Upper lobe of left lung (tissue), 6 donors: ENCODE data around the gene DAG1. TPM values are rescaled to one million over a fixed set of nuclear protein-coding genes. Genes with fewer than 3 reads are reported as not detected.

Source experiments
- ATAC-seq, 2 donors: fragments of 200-7000 bp; cut with Tn5 transposase; one replicate each; pipeline ENCODE4 v1.9.1; 2022; ENCODE audit warnings: mild to moderate bottlenecking in 2 of 2, moderate library complexity in 2 of 2; ENCODE audit not compliant: low FRiP score in 2 of 2
- DNase-seq, 2 donors: peaks; one replicate each; pipeline ENCODE4 v3.0.0-alpha.2; 2019 to 2020
- H3K27ac ChIP-seq, 4 donors: fragments of 200-600 bp; sonication (generic); one replicate each; pipeline ENCODE4 v1.5.1; 2016 to 2019
- H3K27me3 ChIP-seq, 4 donors: fragments of 200-600 bp; sonication (generic); one replicate each; pipeline ENCODE4 v1.5.1; 2017 to 2019
- H3K36me3 ChIP-seq, 4 donors: fragments of 200-600 bp; sonication (generic); one replicate each; pipeline ENCODE4 v1.5.1; 2016 to 2019
- H3K4me1 ChIP-seq, 4 donors: fragments of 200-600 bp; sonication (generic); one replicate each; pipeline ENCODE4 v1.5.1; 2018 to 2019
- H3K4me3 ChIP-seq, 4 donors: fragments of 200-600 bp; sonication (generic); one replicate each; pipeline ENCODE4 v1.5.1; 2017 to 2019; ENCODE audit warnings: mild to moderate bottlenecking in 2 of 4, moderate library complexity in 1 of 4
- H3K9me3 ChIP-seq, 4 donors: fragments of 200-600 bp; sonication (generic); one replicate each; pipeline ENCODE4 v1.5.1; 2018 to 2019
- EP300 ChIP-seq, 4 donors: sonication (generic); formaldehyde crosslinking; IDR thresholded peaks; one replicate each; pipeline ENCODE4 v1.5.1; 2017; ENCODE audit warnings: antibody characterized with exemption in 4 of 4, control low read depth in 2 of 4
- POLR2A ChIP-seq, 4 donors: fragments of 450-650 bp; IDR thresholded peaks; one replicate each; pipeline ENCODE4 v1.5.1; 2016 to 2017; ENCODE audit warnings: antibody characterized with exemption in 4 of 4, mild to moderate bottlenecking in 2 of 4
- POLR2AphosphoS5 ChIP-seq, 2 donors: sonication (generic); formaldehyde crosslinking; IDR thresholded peaks; one replicate each; pipeline ENCODE4 v1.5.1; 2017; ENCODE audit warnings: antibody characterized with exemption in 2 of 2
- WGBS, 2 donors: methylation state at CpG; one replicate each; pipeline ENCODE4 v1.1.5; 2017 to 2018; 5-methylcytosine and 5-hydroxymethylcytosine counted together
- total RNA-seq, 6 donors: library from RNA; depleted of rRNA in 4 of 6; stranded (reverse); fragments of >200 nt in 4 of 6; gene quantifications; one replicate each; pipeline versions ENCODE4 v1.1.0 to v1.2.1, GENCODE V29; 2016 to 2021
- TF ChIP-seq, protein P1 (sequence below), 6 experiments: fragments of 450-650 bp in 4 of 6; fragments of 200-600 bp in 2 of 6; sonication (generic) in 2 of 6; IDR thresholded peaks; one replicate each; pipeline ENCODE4 v1.5.1; 2016 to 2019; ENCODE audit warnings: antibody characterized with exemption in 6 of 6
- donor health status: DM: no; HTN: no; CAD: no; lungs with moderate emphysema.
- donor health status: DM: no; HTN: yes; CAD: no; lungs with severe emphysema.

Gene DAG1
- total RNA-seq, 6 donors from 2014 or later = 22.0 to 104 (median 73.5) TPM

GRCh38 chr3:49533786-49534519, 63.9 kb downstream of the DAG1 start:
- WGBS, 2 donors = 88 to 91% methylated on average over 9 of the region's 9 CpGs
- H3K4me3 ChIP-seq = no peak overlapping the region
- H3K36me3 ChIP-seq = peaks cover 7 to 38% (median 31%) of the 10 kb centered on the region in 4 donors
- no peaks in the 10 kb centered on the region for H3K9me3 ChIP-seq
- H3K4me1 ChIP-seq = peaks cover 0 to 4% (median 0%) of the 10 kb centered on the region in 4 donors
- no peak for DNase-seq
- no peak for TF ChIP-seq EP300 (IDR thresholded peaks at IDR 0.05)
- TF ChIP-seq POLR2AphosphoS5 (IDR thresholded peaks at IDR 0.05) = no peak
- no peak for TF ChIP-seq POLR2A (IDR thresholded peaks at IDR 0.05)
- TF ChIP-seq, protein P1, sequence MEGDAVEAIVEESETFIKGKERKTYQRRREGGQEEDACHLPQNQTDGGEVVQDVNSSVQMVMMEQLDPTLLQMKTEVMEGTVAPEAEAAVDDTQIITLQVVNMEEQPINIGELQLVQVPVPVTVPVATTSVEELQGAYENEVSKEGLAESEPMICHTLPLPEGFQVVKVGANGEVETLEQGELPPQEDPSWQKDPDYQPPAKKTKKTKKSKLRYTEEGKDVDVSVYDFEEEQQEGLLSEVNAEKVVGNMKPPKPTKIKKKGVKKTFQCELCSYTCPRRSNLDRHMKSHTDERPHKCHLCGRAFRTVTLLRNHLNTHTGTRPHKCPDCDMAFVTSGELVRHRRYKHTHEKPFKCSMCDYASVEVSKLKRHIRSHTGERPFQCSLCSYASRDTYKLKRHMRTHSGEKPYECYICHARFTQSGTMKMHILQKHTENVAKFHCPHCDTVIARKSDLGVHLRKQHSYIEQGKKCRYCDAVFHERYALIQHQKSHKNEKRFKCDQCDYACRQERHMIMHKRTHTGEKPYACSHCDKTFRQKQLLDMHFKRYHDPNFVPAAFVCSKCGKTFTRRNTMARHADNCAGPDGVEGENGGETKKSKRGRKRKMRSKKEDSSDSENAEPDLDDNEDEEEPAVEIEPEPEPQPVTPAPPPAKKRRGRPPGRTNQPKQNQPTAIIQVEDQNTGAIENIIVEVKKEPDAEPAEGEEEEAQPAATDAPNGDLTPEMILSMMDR (IDR thresholded peaks at IDR 0.05) = no peak
- no peaks in the 10 kb centered on the region for H3K27me3 ChIP-seq
- ATAC-seq = no peak
- H3K27ac ChIP-seq = no peak overlapping the region

DNA sequence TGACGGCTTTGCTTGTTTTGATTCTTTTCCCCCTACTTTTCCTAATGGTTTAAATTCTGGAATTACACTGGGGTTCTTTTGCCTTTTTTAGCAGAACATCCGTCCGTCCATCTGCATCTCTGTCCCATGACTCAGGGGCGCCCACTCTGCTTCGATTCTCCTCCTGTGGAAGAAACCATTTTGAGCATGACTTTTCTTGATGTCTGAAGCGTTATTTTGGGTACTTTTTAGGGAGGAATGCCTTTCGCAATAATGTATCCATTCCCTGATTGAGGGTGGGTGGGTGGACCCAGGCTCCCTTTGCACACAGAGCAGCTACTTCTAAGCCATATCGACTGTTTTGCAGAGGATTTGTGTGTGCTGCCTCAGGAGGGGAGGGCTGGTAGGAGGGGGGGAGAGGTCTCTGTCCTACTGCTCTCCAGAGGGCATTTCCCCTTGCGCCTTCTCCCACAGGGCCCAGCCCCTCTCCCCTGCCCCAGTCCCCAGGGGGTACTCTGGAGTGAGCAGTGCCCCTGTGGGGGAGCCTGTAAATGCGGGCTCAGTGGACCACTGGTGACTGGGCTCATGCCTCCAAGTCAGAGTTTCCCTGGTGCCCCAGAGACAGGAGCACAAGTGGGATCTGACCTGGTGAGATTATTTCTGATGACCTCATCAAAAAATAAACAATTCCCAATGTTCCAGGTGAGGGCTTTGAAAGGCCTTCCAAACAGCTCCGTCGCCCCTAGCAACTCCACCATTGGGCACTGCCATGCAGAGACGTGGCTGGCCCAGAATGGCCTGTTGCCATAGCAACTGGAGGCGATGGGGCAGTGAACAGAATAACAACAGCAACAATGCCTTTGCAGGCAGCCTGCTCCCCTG, 64.7 kb downstream of the DAG1 start:
- TF ChIP-seq POLR2A (IDR thresholded peaks at IDR 0.05) (no peak), EP300 (IDR thresholded peaks at IDR 0.05) (no peak), POLR2AphosphoS5 (IDR thresholded peaks at IDR 0.05) (no peak)
- TF ChIP-seq, protein P1 (IDR thresholded peaks at IDR 0.05) = no peak
- Histone ChIP-seq H3K4me3 (no peak overlapping the region), H3K9me3 (no peaks in the 10 kb centered on the region), H3K27ac (peak overlapping the region in 1 of 4 donors; percentile 33), H3K4me1 (peaks cover 2 to 5% (median 4%) of the 10 kb centered on the region in 4 donors), H3K27me3 (no peaks in the 10 kb centered on the region), H3K36me3 (peaks cover 7 to 38% (median 31%) of the 10 kb centered on the region in 4 donors)
- 78 to 81% methylated on average over 10 to 14 of the region's 14 CpGs for WGBS, 2 donors
- no peak for ATAC-seq
- DNase-seq = no peak

- Histone ChIP-seq H3K36me3 (peaks cover 7 to 30% (median 24%) of the 10 kb centered on the region in 4 donors), H3K27ac (no peak overlapping the region), H3K27me3 (no peaks in the 10 kb centered on the region), H3K4me1 (peaks cover 6 to 13% (median 11%) of the 10 kb centered on the region in 4 donors), H3K9me3 (no peaks in the 10 kb centered on the region), H3K4me3 (no peak overlapping the region)
- no peak for ATAC-seq
- TF ChIP-seq, protein P1 (IDR thresholded peaks at IDR 0.05) = no peak
- no peak for TF ChIP-seq EP300 (IDR thresholded peaks at IDR 0.05)
- no peak for TF ChIP-seq POLR2AphosphoS5 (IDR thresholded peaks at IDR 0.05)
- no peak for TF ChIP-seq POLR2A (IDR thresholded peaks at IDR 0.05)
- DNase-seq = no peak
- 56 to 80% methylated on average over 3 to 7 of the region's 7 CpGs for WGBS, 2 donors
These were observed 66.2 kb downstream of the DAG1 start for GRCh38 chr3:49535971-49536874.

DNA sequence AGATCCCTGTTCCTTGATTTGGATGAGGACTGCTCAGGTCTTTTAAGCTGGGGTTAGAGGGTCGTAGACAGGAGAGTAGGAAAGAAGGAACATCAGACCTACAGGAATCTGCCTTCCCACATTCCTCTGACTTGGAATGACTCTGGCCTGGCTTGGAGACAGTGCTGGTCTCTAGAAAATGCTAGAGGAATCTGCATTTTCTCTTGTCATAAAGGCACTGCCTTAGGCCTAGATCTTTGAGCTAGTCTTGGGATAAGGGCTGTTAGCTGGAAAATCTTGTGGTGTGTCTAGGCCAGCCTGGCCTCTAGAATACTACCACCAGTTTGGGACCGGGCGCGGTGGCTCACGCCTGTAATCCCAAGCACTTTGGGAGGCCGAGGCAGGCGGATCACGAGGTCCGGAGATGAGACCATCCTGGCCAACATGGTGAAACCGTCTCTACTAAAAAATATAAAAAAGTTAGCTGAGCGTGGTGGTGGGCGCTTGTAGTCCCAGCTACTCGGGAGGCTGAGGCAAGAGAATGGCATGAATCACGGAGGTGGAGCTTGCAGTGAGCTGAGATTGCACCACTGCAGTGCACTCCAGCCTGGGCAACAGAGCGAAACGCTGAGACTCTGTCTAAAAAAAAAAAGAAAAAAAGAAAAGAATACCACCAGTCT, 66.9 kb downstream of the DAG1 start:
- TF ChIP-seq POLR2A (IDR thresholded peaks at IDR 0.05) (no peak), POLR2AphosphoS5 (IDR thresholded peaks at IDR 0.05) (no peak), EP300 (IDR thresholded peaks at IDR 0.05) (no peak)
- TF ChIP-seq, protein P1 (IDR thresholded peaks at IDR 0.05) = no peak
- Histone ChIP-seq H3K4me1 (peaks cover 6 to 13% (median 11%) of the 10 kb centered on the region in 4 donors), H3K27ac (no peak overlapping the region), H3K9me3 (no peaks in the 10 kb centered on the region), H3K27me3 (no peaks in the 10 kb centered on the region), H3K4me3 (no peak overlapping the region), H3K36me3 (peaks cover 7 to 22% (median 16%) of the 10 kb centered on the region in 4 donors)
- no peak for ATAC-seq
- peak in 1 of 2 donors; percentile 53 for DNase-seq
- 86 to 91% methylated on average over 16 of the region's 16 CpGs for WGBS, 2 donors
